ENCODE results near the gene KRTAP5-7.
"Not testable (repeated sequence)": the region's sequence is repeated elsewhere in the genome, so short reads cannot be mapped to it uniquely, and the experiment has no call there.

GRCh38 chr11:71526796-71527575, at the start of gene KRTAP5-7:
- TF ChIP-seq, protein P1, sequence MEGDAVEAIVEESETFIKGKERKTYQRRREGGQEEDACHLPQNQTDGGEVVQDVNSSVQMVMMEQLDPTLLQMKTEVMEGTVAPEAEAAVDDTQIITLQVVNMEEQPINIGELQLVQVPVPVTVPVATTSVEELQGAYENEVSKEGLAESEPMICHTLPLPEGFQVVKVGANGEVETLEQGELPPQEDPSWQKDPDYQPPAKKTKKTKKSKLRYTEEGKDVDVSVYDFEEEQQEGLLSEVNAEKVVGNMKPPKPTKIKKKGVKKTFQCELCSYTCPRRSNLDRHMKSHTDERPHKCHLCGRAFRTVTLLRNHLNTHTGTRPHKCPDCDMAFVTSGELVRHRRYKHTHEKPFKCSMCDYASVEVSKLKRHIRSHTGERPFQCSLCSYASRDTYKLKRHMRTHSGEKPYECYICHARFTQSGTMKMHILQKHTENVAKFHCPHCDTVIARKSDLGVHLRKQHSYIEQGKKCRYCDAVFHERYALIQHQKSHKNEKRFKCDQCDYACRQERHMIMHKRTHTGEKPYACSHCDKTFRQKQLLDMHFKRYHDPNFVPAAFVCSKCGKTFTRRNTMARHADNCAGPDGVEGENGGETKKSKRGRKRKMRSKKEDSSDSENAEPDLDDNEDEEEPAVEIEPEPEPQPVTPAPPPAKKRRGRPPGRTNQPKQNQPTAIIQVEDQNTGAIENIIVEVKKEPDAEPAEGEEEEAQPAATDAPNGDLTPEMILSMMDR (IDR thresholded peaks at IDR 0.05), result not testable (repeated sequence)
- not testable (repeated sequence) for TF ChIP-seq POLR2A (IDR thresholded peaks at IDR 0.05)

Measured in esophagus squamous epithelium (tissue), 4 donors.